Stimulated activated CD4-positive, alpha-beta T cell treated with anti-CD3 and anti-CD28 coated beads, Interleukin-2, amount 100 ng/mL, for 24 hours (primary cell): ENCODE results near the gene ZFHX3.
"Not testable (repeated sequence)": the region's sequence is repeated elsewhere in the genome, so short reads cannot be mapped to it uniquely, and the experiment has no call there.

Experiments
- DNase-seq, 2 donors: peaks; one replicate each; pipeline ENCODE4 v3.0.0-alpha.2; 2020

Gene ZFHX3

GRCh38 chr16:72995882-72996270, 52.1 kb downstream of the ZFHX3 start:
- DNase-seq, result not testable (repeated sequence)

- peak in 1 of 2 donors; percentile 20 for DNase-seq
Measured at GRCh38 chr16:72995151-72995881, 52.6 kb downstream of the ZFHX3 start.

GRCh38 chr16:72992142-72992601, 55.8 kb downstream of the ZFHX3 start:
- no peak for DNase-seq

- no peak for DNase-seq
Measured at GRCh38 chr16:72991644-72992043, 56.3 kb downstream of the ZFHX3 start.

GRCh38 chr16:72991211-72991610, 56.7 kb downstream of the ZFHX3 start:
- no peak for DNase-seq

GRCh38 chr16:72990571-72990970, 57.4 kb downstream of the ZFHX3 start:
- DNase-seq, result no peak

- no peak for DNase-seq
Measured at GRCh38 chr16:72989579-72990551, 58.1 kb downstream of the ZFHX3 start.

GRCh38 chr16:72989203-72989578, 58.7 kb downstream of the ZFHX3 start:
- not testable (repeated sequence) for DNase-seq

- no peak for DNase-seq
Measured at GRCh38 chr16:72988569-72988968, 59.4 kb downstream of the ZFHX3 start.

- DNase-seq, result no peak
Measured at GRCh38 chr16:72987480-72987901, 60.4 kb downstream of the ZFHX3 start.

GRCh38 chr16:72985995-72986394, 61.9 kb downstream of the ZFHX3 start:
- no peak for DNase-seq

GRCh38 chr16:72985148-72985941, 62.6 kb downstream of the ZFHX3 start:
- DNase-seq, result no peak

GRCh38 chr16:72983728-72984350, 64.1 kb downstream of the ZFHX3 start:
- no peak for DNase-seq

- no peak for DNase-seq
Measured at GRCh38 chr16:72983241-72983640, 64.7 kb downstream of the ZFHX3 start.

- no peak for DNase-seq
Measured at GRCh38 chr16:72979974-72980373, 68.0 kb downstream of the ZFHX3 start.

- no peak for DNase-seq
Measured at GRCh38 chr16:72978212-72978611, 69.7 kb downstream of the ZFHX3 start.

- DNase-seq, result no peak
Measured at GRCh38 chr16:72977127-72977526, 70.8 kb downstream of the ZFHX3 start.

- no peak for DNase-seq
Measured at GRCh38 chr16:72976438-72977064, 71.4 kb downstream of the ZFHX3 start.

GRCh38 chr16:72975809-72976437, 72.0 kb downstream of the ZFHX3 start:
- DNase-seq, result no peak

GRCh38 chr16:72974142-72974769, 73.7 kb downstream of the ZFHX3 start:
- DNase-seq, result no peak
